ENCODE measurements around the gene TRAPPC1. TPM values are rescaled to one million over a fixed set of nuclear protein-coding genes. Genes with fewer than 3 reads are reported as not detected.

The TRAPPC1 gene
- total RNA-seq, 1 experiment from 2014 or later: 26.4 TPM

- Histone ChIP-seq H3K4me2 (ENCODE audit: low read length) (no peak overlapping the region), H3F3A (ENCODE audit: low read length, unreplicated experiment) (no peaks in the 10 kb centered on the region), H3K36me3 (ENCODE audit: low read depth, low read length) (peaks cover 3% of the 10 kb centered on the region), H3K4me1 (ENCODE audit: insufficient read depth, low read length) (no peaks in the 10 kb centered on the region), H3K9me2 (replicated peaks; ENCODE audit: low read length) (no peaks in the 10 kb centered on the region), H3K9ac (ENCODE audit: low read length) (no peak overlapping the region), H3K4me3 (ENCODE audit: low read length) (no peak overlapping the region), H3K27ac (ENCODE audit: low read length) (no peak overlapping the region), H3K27me3 (ENCODE audit: low read length) (no peaks in the 10 kb centered on the region), H2AFZ (ENCODE audit: low read length) (no peak overlapping the region), H4K20me1 (ENCODE audit: low read length) (no peaks in the 10 kb centered on the region), H3K79me2 (ENCODE audit: low read length) (0 out of 2 replicates have a peak, but pooled peaks cover under 1% of the 10 kb centered on the region), H3K9me3 (ENCODE audit: low read length) (no peaks in the 10 kb centered on the region)
- BruUV-seq (replicated peaks): no TSS peak
- DNase-seq (no peak), ATAC-seq (no peak)
- CTCF ChIA-PET: no interaction called here
- intact Hi-C loops (cut with micrococcal nuclease): no loop called here
- POLR2A ChIA-PET (ENCODE audit: unreplicated experiment): no interaction called here
- TF ChIP-seq EZH2phosphoT487 (IDR thresholded peaks at IDR 0.05; ENCODE audit: borderline replicate concordance, low read length): no peak
- TF ChIP-seq EZH2 (IDR thresholded peaks at IDR 0.05; ENCODE audit: low read length, unreplicated experiment): no peak
- TF ChIP-seq CTCF (conservative IDR thresholded peaks at IDR 0.05; ENCODE audit: low read depth, low read length): no peak
These were observed 9.0 kb upstream of the TRAPPC1 start for GRCh38 chr17:7940743-7941142.

GRCh38 chr17:7940034-7940433 is 8.3 kb upstream of the TRAPPC1 start:
- Histone ChIP-seq H3K9me3 (ENCODE audit: low read length) (no peaks in the 10 kb centered on the region), H2AFZ (ENCODE audit: low read length) (no peak overlapping the region), H4K20me1 (ENCODE audit: low read length) (no peaks in the 10 kb centered on the region), H3K36me3 (ENCODE audit: low read depth, low read length) (peaks cover 3% of the 10 kb centered on the region; the same call in 1 of the 2 replicates), H3K9me2 (replicated peaks; ENCODE audit: low read length) (no peaks in the 10 kb centered on the region), H3K4me2 (ENCODE audit: low read length) (no peak overlapping the region), H3K4me1 (ENCODE audit: insufficient read depth, low read length) (no peaks in the 10 kb centered on the region), H3K9ac (ENCODE audit: low read length) (no peak overlapping the region), H3K79me2 (ENCODE audit: low read length) (peaks cover 4% of the 10 kb centered on the region; the same call in 1 of the 2 replicates), H3F3A (ENCODE audit: low read length, unreplicated experiment) (no peaks in the 10 kb centered on the region), H3K4me3 (ENCODE audit: low read length) (no peak overlapping the region), H3K27ac (ENCODE audit: low read length) (no peak overlapping the region), H3K27me3 (ENCODE audit: low read length) (no peaks in the 10 kb centered on the region)
- DNase-seq (no peak), ATAC-seq (no peak)
- ChIA-PET POLR2A (ENCODE audit: unreplicated experiment) (no interaction called here), CTCF (no interaction called here)
- TF ChIP-seq EZH2phosphoT487 (IDR thresholded peaks at IDR 0.05; ENCODE audit: borderline replicate concordance, low read length) (no peak), CTCF (conservative IDR thresholded peaks at IDR 0.05; ENCODE audit: low read depth, low read length) (no peak), EZH2 (IDR thresholded peaks at IDR 0.05; ENCODE audit: low read length, unreplicated experiment) (no peak)
- intact Hi-C loops (cut with micrococcal nuclease): no loop called here
- BruUV-seq (replicated peaks): no TSS peak

GRCh38 chr17:7935859-7936258 is 4.1 kb upstream of the TRAPPC1 start:
- Histone ChIP-seq H3F3A (ENCODE audit: low read length, unreplicated experiment) (no peaks in the 10 kb centered on the region), H3K4me2 (ENCODE audit: low read length) (no peak overlapping the region), H4K20me1 (ENCODE audit: low read length) (no peaks in the 10 kb centered on the region), H2AFZ (ENCODE audit: low read length) (no peak overlapping the region), H3K4me3 (ENCODE audit: low read length) (no peak overlapping the region), H3K27ac (ENCODE audit: low read length) (no peak overlapping the region), H3K79me2 (ENCODE audit: low read length) (peaks cover 41% of the 10 kb centered on the region), H3K9me3 (ENCODE audit: low read length) (no peaks in the 10 kb centered on the region), H3K9me2 (replicated peaks; ENCODE audit: low read length) (no peaks in the 10 kb centered on the region), H3K27me3 (ENCODE audit: low read length) (no peaks in the 10 kb centered on the region), H3K9ac (ENCODE audit: low read length) (no peak overlapping the region), H3K36me3 (ENCODE audit: low read depth, low read length) (0 out of 2 replicates have a peak, but pooled peaks cover 3% of the 10 kb centered on the region), H3K4me1 (ENCODE audit: insufficient read depth, low read length) (peaks cover 18% of the 10 kb centered on the region)
- ATAC-seq (no peak), DNase-seq (no peak)
- CTCF ChIA-PET: no interaction called here
- no peak for TF ChIP-seq CTCF (conservative IDR thresholded peaks at IDR 0.05; ENCODE audit: low read depth, low read length)
- no peak for TF ChIP-seq EZH2phosphoT487 (IDR thresholded peaks at IDR 0.05; ENCODE audit: borderline replicate concordance, low read length)
- TF ChIP-seq EZH2 (IDR thresholded peaks at IDR 0.05; ENCODE audit: low read length, unreplicated experiment): no peak
- intact Hi-C loops (cut with micrococcal nuclease): no loop called here
- POLR2A ChIA-PET (ENCODE audit: unreplicated experiment): no interaction called here
- no TSS peak for BruUV-seq (replicated peaks)
